H1 (cell line): ENCODE measurements around the gene CCDC154. TPM values are rescaled to one million over a fixed set of nuclear protein-coding genes. Genes with fewer than 3 reads are reported as not detected.
A peak's percentile ranks its signal among the peaks of the same experiment; 100 is the strongest.

Experiments used
- CTCF ChIA-PET: fragments of 300-600 bp; sonication (Branson Sonifier 250); formaldehyde crosslinking; loops from one replicate; lab custom pipeline; 2021; ENCODE audit not compliant: partially characterized antibody; lab: Charles Lee
- POLR2A ChIA-PET: fragments of 300-600 bp; sonication (Branson Sonifier 250); formaldehyde crosslinking; loops from one replicate; lab custom pipeline; 2021; ENCODE audit warnings: inconsistent platforms; ENCODE audit not compliant: partially characterized antibody; lab: Charles Lee
- DNase-seq, 2 experiments: peaks; one replicate each; pipeline versions ENCODE4 v3.0.0 to v3.0.0-alpha.2; 2010 to 2022; ENCODE audit warnings: low spot score in 2 of 2, low read depth in 1 of 2, mixed read lengths in 1 of 2
- FAIRE-seq: peaks from 2 replicates; lab custom pipeline; 2011; peaks lifted over from hg19 to GRCh38; lab: Jason Lieb, UNC
- H2AFZ ChIP-seq: 2 replicates; pipeline ENCODE4 v1.8.1; 2012; ENCODE audit warnings: low read length, inconsistent platforms
- H2AK5ac ChIP-seq: 2 replicates; pipeline ENCODE4 v1.6.1; 2013; ENCODE audit warnings: low read depth, low read length
- H2BK120ac ChIP-seq: replicated peaks from 2 replicates; pipeline ENCODE3; 2013; ENCODE audit warnings: low read depth, low read length, inconsistent platforms
- H2BK12ac ChIP-seq: 2 replicates; pipeline ENCODE4 v1.6.1; 2013; ENCODE audit warnings: low read depth, low read length
- H2BK15ac ChIP-seq: 2 replicates; pipeline ENCODE4 v1.6.1; 2013; ENCODE audit warnings: low read length
- H2BK20ac ChIP-seq: 2 replicates; pipeline ENCODE4 v1.6.1; 2013; ENCODE audit warnings: low read length
- H2BK5ac ChIP-seq: 2 replicates; pipeline ENCODE4 v1.6.1; 2013; ENCODE audit warnings: low read depth, low read length
- H3K14ac ChIP-seq: 2 replicates; pipeline ENCODE4 v1.6.1; 2013; ENCODE audit warnings: inconsistent platforms; ENCODE audit not compliant: insufficient read length
- H3K18ac ChIP-seq: 2 replicates; pipeline ENCODE4 v1.6.1; 2013; ENCODE audit warnings: low read length; ENCODE audit errors: extremely low read depth
- H3K23ac ChIP-seq: 2 replicates; pipeline ENCODE4 v1.6.1; 2013; ENCODE audit warnings: inconsistent platforms; ENCODE audit not compliant: insufficient read length
- H3K23me2 ChIP-seq: 2 replicates; pipeline ENCODE4 v1.6.1; 2013; ENCODE audit warnings: low read depth, low read length
- H3K27ac ChIP-seq: 2 replicates; pipeline ENCODE4 v1.6.1; 2011; ENCODE audit warnings: low read depth, low read length, inconsistent platforms
- H3K27me3 ChIP-seq, 4 experiments: replicated peaks in 1 of 4; 1 replicate in 1 of 4; 2 replicates in 3 of 4; pipeline versions ENCODE4 v1.6.1 to v1.8.1; 2011 to 2013; ENCODE audit warnings: low read length in 3 of 4, mild to moderate bottlenecking in 3 of 4, inconsistent platforms in 2 of 4, mixed read lengths in 2 of 4, moderate library complexity in 1 of 4; ENCODE audit not compliant: control insufficient read depth in 3 of 4, insufficient read depth in 3 of 4; ENCODE audit errors: extremely low read depth in 1 of 4
- H3K36me3 ChIP-seq, 4 experiments: 2 replicates each; pipeline versions ENCODE4 v1.6.1 to v1.8.1; 2011 to 2013; ENCODE audit warnings: mild to moderate bottlenecking in 4 of 4, low read length in 3 of 4, moderate library complexity in 2 of 4, control low read depth in 1 of 4, inconsistent platforms in 1 of 4; ENCODE audit not compliant: insufficient read depth in 4 of 4, control insufficient read depth in 2 of 4
- H3K4ac ChIP-seq: replicated peaks from 2 replicates; pipeline ENCODE3; 2013; ENCODE audit warnings: low read length, low read depth, mixed read lengths, inconsistent platforms; ENCODE audit not compliant: insufficient read length
- H3K4me1 ChIP-seq, 4 experiments: replicated peaks in 1 of 4; 1 replicate in 1 of 4; 2 replicates in 3 of 4; pipeline versions ENCODE4 v1.6.1 to v1.8.1; 2011 to 2013; ENCODE audit warnings: low read length in 3 of 4, inconsistent platforms in 2 of 4, mixed read lengths in 1 of 4; ENCODE audit not compliant: insufficient read depth in 4 of 4, control insufficient read depth in 3 of 4
- H3K4me2 ChIP-seq, 2 experiments: 2 replicates each; pipeline versions ENCODE4 v1.6.1 to v1.8.1; 2011 to 2013; ENCODE audit warnings: low read depth in 2 of 2, low read length in 2 of 2, control low read depth in 1 of 2, inconsistent platforms in 1 of 2, mild to moderate bottlenecking in 1 of 2; ENCODE audit not compliant: insufficient read depth in 1 of 2
- H3K4me3 ChIP-seq, 4 experiments: fragments of 200-600, 300-600 bp in 1 of 4; sonication (generic), shearing (Covaris generic), sonication (Bioruptor Twin) in 1 of 4; 2 replicates each; pipeline versions ENCODE4 v1.5.1 to v1.8.1; 2011 to 2016; ENCODE audit warnings: low read length in 4 of 4, low read depth in 3 of 4, control low read depth in 2 of 4, inconsistent platforms in 2 of 4, mild to moderate bottlenecking in 2 of 4, mixed read lengths in 1 of 4, moderate library complexity in 1 of 4; ENCODE audit not compliant: insufficient read depth in 2 of 4; ENCODE audit errors: extremely low read depth in 1 of 4
- H3K56ac ChIP-seq: replicated peaks from 2 replicates; pipeline ENCODE3; 2013; ENCODE audit warnings: low read depth, mild to moderate bottlenecking, mixed read lengths, low read length, inconsistent platforms; ENCODE audit not compliant: insufficient read length
- H3K79me1 ChIP-seq: 2 replicates; pipeline ENCODE4 v1.6.1; 2013; ENCODE audit warnings: low read depth, low read length, control low read depth
- H3K79me2 ChIP-seq, 2 experiments: 2 replicates each; pipeline versions ENCODE4 v1.6.1 to v1.8.1; 2012 to 2013; ENCODE audit warnings: low read length in 2 of 2, mild to moderate bottlenecking in 2 of 2, inconsistent platforms in 1 of 2; ENCODE audit not compliant: insufficient read depth in 2 of 2, control insufficient read depth in 1 of 2
- H3K9ac ChIP-seq, 4 experiments: replicated peaks in 1 of 4; 1 replicate in 1 of 4; 2 replicates in 3 of 4; pipeline versions ENCODE4 v1.6.1 to v1.8.1; 2011 to 2013; ENCODE audit warnings: low read depth in 3 of 4, low read length in 3 of 4, control low read depth in 2 of 4, mild to moderate bottlenecking in 2 of 4, moderate library complexity in 2 of 4, inconsistent platforms in 1 of 4; ENCODE audit errors: extremely low read depth in 1 of 4
- H3K9me3 ChIP-seq, 2 experiments: 2 replicates each; pipeline versions ENCODE4 v1.6.1 to v1.8.1; 2012 to 2013; ENCODE audit warnings: mild to moderate bottlenecking in 2 of 2, moderate library complexity in 2 of 2, control low read depth in 1 of 2, inconsistent platforms in 1 of 2, low read depth in 1 of 2, low read length in 1 of 2, mixed read lengths in 1 of 2; ENCODE audit not compliant: insufficient read depth in 2 of 2
- H4K20me1 ChIP-seq, 2 experiments: replicated peaks in 1 of 2; 2 replicates each; pipeline versions ENCODE3 to v1.8.1; 2011 to 2013; ENCODE audit warnings: inconsistent platforms in 2 of 2, low read length in 2 of 2, mild to moderate bottlenecking in 1 of 2; ENCODE audit not compliant: insufficient read depth in 2 of 2, control insufficient read depth in 1 of 2
- H4K5ac ChIP-seq: 2 replicates; pipeline ENCODE4 v1.6.1; 2013; ENCODE audit warnings: low read length, low read depth, mixed read lengths, inconsistent platforms; ENCODE audit not compliant: insufficient read length
- H4K8ac ChIP-seq: 2 replicates; pipeline ENCODE4 v1.8.0; 2013; ENCODE audit warnings: mild to moderate bottlenecking, moderate library complexity, low read length, inconsistent platforms; ENCODE audit not compliant: insufficient read depth; ENCODE audit errors: extremely low read depth
- H4K91ac ChIP-seq: replicated peaks from 2 replicates; pipeline ENCODE3; 2013; ENCODE audit warnings: low read length, mixed read lengths, inconsistent platforms; ENCODE audit not compliant: insufficient read length
- EP300 ChIP-seq, 2 experiments: IDR thresholded peaks; 1 replicate in 1 of 2; 2 replicates in 1 of 2; pipeline ENCODE4 v1.6.1; 2011 to 2012; ENCODE audit warnings: low read depth in 2 of 2, low read length in 2 of 2, mild to moderate bottlenecking in 2 of 2, borderline replicate concordance in 1 of 2, inconsistent platforms in 1 of 2, moderate library complexity in 1 of 2
- KDM5A ChIP-seq: fragments of 200-600 bp; IDR thresholded peaks from 2 replicates; pipeline ENCODE4 v1.7.1; 2012; ENCODE audit warnings: mild to moderate bottlenecking, low read length, inconsistent platforms, mixed read lengths
- SIN3A ChIP-seq, 2 experiments: IDR thresholded peaks in 1 of 2; conservative IDR thresholded peaks in 1 of 2; 2 replicates each; pipeline ENCODE4 v1.6.1; 2011 to 2012; ENCODE audit warnings: low read length in 2 of 2, improper control_type of control experiment in 1 of 2, low read depth in 1 of 2, mild to moderate bottlenecking in 1 of 2
- WGBS, 2 experiments: shearing (Covaris generic) in 1 of 2; methylation state at CpG; one replicate each; pipeline versions ENCODE4 v1.1.6 to v1.1.7; 2013 to 2015; ENCODE audit warnings: low lambda C conversion rate in 2 of 2, mixed read lengths in 2 of 2, inconsistent platforms in 1 of 2, low coverage in 1 of 2, missing lambda C conversion rate in 1 of 2; ENCODE audit not compliant: insufficient replicate concordance in 2 of 2, insufficient coverage in 1 of 2, insufficient read length in 1 of 2; ENCODE audit errors: extremely low coverage in 1 of 2, missing lambda C conversion rate in 1 of 2; 5-methylcytosine and 5-hydroxymethylcytosine counted together
- polyA plus RNA-seq, 7 experiments: library from polyadenylated mRNA; depleted of rRNA in 3 of 7; stranded (reverse) in 5 of 7; unstranded in 2 of 7; fragments of >200 nt in 5 of 7; fragments of 200-250 nt in 2 of 7; gene quantifications; 1 replicate in 5 of 7; 2 replicates in 1 of 7; 4 replicates in 1 of 7; pipeline versions ENCODE4 v1.2.1 to v1.2.3, GENCODE V29; 2011 to 2013; ENCODE audit warnings: missing spikeins in 2 of 7, mixed read lengths in 2 of 7
- total RNA-seq: library from RNA; stranded (reverse); fragmentation: NEBNext Ultra II Directional; extraction: Animal tissue kit (Norgen Biotek cat#: 25700); gene quantifications from 2 replicates; pipeline ENCODE4 v1.2.1, GENCODE V29; 2021

Gene CCDC154
- total and polyA plus RNA-seq, 2 of the 8 experiments (the other 6 are each of a cell fraction or from before 2014, with no cell fraction given): 0.15 to 0.88 TPM

DNA sequence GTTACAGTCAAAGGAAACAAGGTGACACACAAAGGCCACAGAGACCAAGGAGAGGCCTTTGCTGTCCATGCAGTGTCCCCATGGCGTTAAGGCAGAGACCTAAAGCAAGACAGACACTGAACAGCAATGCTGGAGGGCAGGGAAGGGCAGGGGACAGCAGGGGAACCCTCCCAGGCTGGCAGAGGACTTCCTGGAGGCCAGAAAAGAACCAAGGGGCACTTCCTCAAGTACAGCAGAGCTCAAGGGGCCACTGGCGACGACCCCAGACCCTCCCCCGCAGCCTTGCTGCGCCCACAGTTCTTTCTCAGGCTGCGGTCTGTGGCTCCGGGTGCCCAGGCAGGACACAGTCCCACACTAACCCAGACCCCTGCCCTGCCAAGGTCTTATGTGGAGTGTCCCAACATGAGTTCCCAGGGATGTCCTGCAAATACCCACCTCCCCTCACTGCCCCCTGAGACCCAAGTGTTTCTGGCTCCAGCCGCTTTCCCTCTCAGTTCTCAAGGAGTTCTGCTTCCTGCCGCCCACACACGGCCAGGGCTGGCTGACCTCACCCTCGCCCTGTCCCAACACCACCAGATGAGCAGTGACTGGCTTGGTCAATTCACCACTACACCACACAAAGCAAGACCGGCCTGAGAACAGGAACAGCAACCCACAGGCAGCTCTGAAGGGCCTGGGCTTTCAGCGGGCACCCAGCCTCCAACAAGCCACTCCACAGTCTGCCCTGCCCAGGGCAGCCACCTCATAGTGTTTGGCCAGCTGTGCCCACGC is 26.3 kb upstream of the CCDC154 start:
- Histone ChIP-seq H3K79me2 (peaks cover 4 to 76% of the 10 kb centered on the region in 2 experiments), H2BK5ac (no peak overlapping the region), H2AK5ac (0 out of 2 replicates have a peak overlapping the region, but pooled peaks have one; percentile 65), H3K4me3 (no peak overlapping the region), H3K4me2 (no peak overlapping the region), H3K9me3 (no peaks in the 10 kb centered on the region), H2BK15ac (no peak overlapping the region), H3K27me3 (peaks cover 0 to 3% (median 0%) of the 10 kb centered on the region in 4 experiments; a peak in 1 of 7 replicates), H3K14ac (no peak overlapping the region), H4K20me1 (peaks cover 10 to 13% of the 10 kb centered on the region in 2 experiments), H3K4me1 (peaks cover 0 to 7% (median under 1%) of the 10 kb centered on the region in 4 experiments; a peak in 3 of 7 replicates), H2AFZ (no peak overlapping the region), H3K79me1 (peaks cover 37% of the 10 kb centered on the region), H3K56ac (no peak overlapping the region), H3K23me2 (peaks cover 8% of the 10 kb centered on the region), H4K5ac (no peak overlapping the region), H3K18ac (no peak overlapping the region), H4K8ac (peak overlapping the region; percentile 66; the same call in 1 of the 2 replicates), H3K9ac (no peak overlapping the region), H3K4ac (no peak overlapping the region), H2BK120ac (no peak overlapping the region), H3K23ac (no peak overlapping the region), H2BK12ac (0 out of 2 replicates have a peak overlapping the region, but pooled peaks have one; percentile 27), H3K27ac (no peak overlapping the region; the same call in 1 of the 2 replicates), H3K36me3 (no peaks in the 10 kb centered on the region), H4K91ac (no peak overlapping the region), H2BK20ac (no peak overlapping the region)
- WGBS, 2 experiments: 91% methylated on average over 14 of the region's 14 CpGs; no CpG with 5 or more reads in 1 of the 2 experiments
- ChIA-PET CTCF (interaction anchor here (0.6 to 1.7 kb wide), 6 partner anchors 11 to 281 kb away, joined by 3 to 6 read pairs (median 3); no protein-coding TSS in a partner anchor), POLR2A (interaction anchor here (0.6 to 1.6 kb wide), 6 partner anchors 8 to 143 kb away, joined by 3 to 6 read pairs (median 3); no protein-coding TSS in a partner anchor)
- FAIRE-seq (no peak), DNase-seq (peak in 1 of 2 experiments; percentile 40)
- no peak for TF ChIP-seq EP300 (IDR thresholded peaks at IDR 0.05; ENCODE audit: borderline replicate concordance in 1 of 2, low read depth in 2 of 2, low read length in 2 of 2)
- no peak for TF ChIP-seq KDM5A
- TF ChIP-seq SIN3A (conservative IDR thresholded peaks at IDR 0.05 in 1 of 2, IDR thresholded peaks at IDR 0.05 in 1 of 2; ENCODE audit: low read depth in 1 of 2, low read length in 2 of 2): no peak
